Measurements from ENCODE around the gene DGKI. TPM values are rescaled to one million over a fixed set of nuclear protein-coding genes. Genes with fewer than 3 reads are reported as not detected.

The DGKI gene
- total RNA-seq, 4 donors from 2014 or later = 45.1 to 71.0 (median 48.7) TPM

GRCh38 chr7:137469191-137469811 is 377.5 kb downstream of the DGKI start:
- no peaks in the 10 kb centered on the region for H3K27me3 ChIP-seq
- intact Hi-C loops (cut with DNase I) = loop anchor here (10.0 kb wide), 1 partner anchor 294 kb away; no protein-coding TSS in a partner anchor
- H3K36me3 ChIP-seq = peaks cover 0 to 5% of the 10 kb centered on the region in 2 donors
- H3K4me3 ChIP-seq (replicated peaks in 1 of 3) = no peak overlapping the region
- H3K9me3 ChIP-seq = no peaks in the 10 kb centered on the region
- no peak overlapping the region for H3K27ac ChIP-seq
- no peaks in the 10 kb centered on the region for H3K4me1 ChIP-seq
- TF ChIP-seq POLR2A (IDR thresholded peaks at IDR 0.05) (no peak), CTCF (IDR thresholded peaks at IDR 0.05) (no peak)
- 76 to 78% methylated on average over 5 of the region's 5 CpGs for WGBS, 2 donors
- DNase-seq = no peak

GRCh38 chr7:137462847-137463246 is 383.9 kb downstream of the DGKI start:
- WGBS, 2 donors = 92 to 94% methylated on average over 4 to 5 of the region's 5 CpGs
- H3K36me3 ChIP-seq = peaks cover 4 to 8% of the 10 kb centered on the region in 2 donors
- H3K27ac ChIP-seq = no peak overlapping the region
- H3K4me3 ChIP-seq (replicated peaks in 1 of 3) = no peak overlapping the region
- no peaks in the 10 kb centered on the region for H3K27me3 ChIP-seq
- no peaks in the 10 kb centered on the region for H3K9me3 ChIP-seq
- no peak for DNase-seq
- TF ChIP-seq POLR2A (IDR thresholded peaks at IDR 0.05) (no peak), CTCF (IDR thresholded peaks at IDR 0.05) (no peak)
- no peaks in the 10 kb centered on the region for H3K4me1 ChIP-seq
- intact Hi-C loops (cut with DNase I) = loop anchor here (10.0 kb wide), 1 partner anchor 288 kb away; no protein-coding TSS in a partner anchor

- no peak for DNase-seq
- H3K27ac ChIP-seq = no peak overlapping the region
- no peaks in the 10 kb centered on the region for H3K27me3 ChIP-seq
- TF ChIP-seq CTCF (IDR thresholded peaks at IDR 0.05) (no peak), POLR2A (IDR thresholded peaks at IDR 0.05) (no peak)
- 51 to 68% methylated on average over 4 of the region's 4 CpGs for WGBS, 2 donors
- H3K4me1 ChIP-seq = no peaks in the 10 kb centered on the region
- no peaks in the 10 kb centered on the region for H3K9me3 ChIP-seq
- H3K36me3 ChIP-seq = peaks cover 4 to 8% of the 10 kb centered on the region in 2 donors
- intact Hi-C loops (cut with DNase I) = loop anchor here (10.0 kb wide), 1 partner anchor 287 kb away; no protein-coding TSS in a partner anchor
- H3K4me3 ChIP-seq (replicated peaks in 1 of 3) = no peak overlapping the region
Measured at GRCh38 chr7:137462074-137462715, 384.6 kb downstream of the DGKI start.

GRCh38 chr7:137458399-137458798 is 388.4 kb downstream of the DGKI start:
- Histone ChIP-seq H3K27me3 (no peaks in the 10 kb centered on the region), H3K9me3 (no peaks in the 10 kb centered on the region), H3K4me3 (replicated peaks in 1 of 3) (no peak overlapping the region), H3K4me1 (peaks cover 0 to 7% of the 10 kb centered on the region in 2 donors), H3K27ac (peak overlapping the region in 1 of 3 donors; percentile 42), H3K36me3 (peaks cover 3 to 4% of the 10 kb centered on the region in 2 donors)
- intact Hi-C loops (cut with DNase I) = no loop called here
- TF ChIP-seq CTCF (IDR thresholded peaks at IDR 0.05) (no peak), POLR2A (IDR thresholded peaks at IDR 0.05) (no peak)
- WGBS, 2 donors = 90 to 94% methylated on average over 2 of the region's 2 CpGs
- no peak for DNase-seq

GRCh38 chr7:137454767-137455166 is 392.0 kb downstream of the DGKI start:
- Histone ChIP-seq H3K36me3 (no peaks in the 10 kb centered on the region), H3K9me3 (no peaks in the 10 kb centered on the region), H3K27ac (no peak overlapping the region), H3K27me3 (no peaks in the 10 kb centered on the region), H3K4me3 (replicated peaks in 1 of 3) (no peak overlapping the region), H3K4me1 (peaks cover 0 to 19% of the 10 kb centered on the region in 2 donors)
- TF ChIP-seq CTCF (IDR thresholded peaks at IDR 0.05) = no peak
- no peak for TF ChIP-seq POLR2A (IDR thresholded peaks at IDR 0.05)
- DNase-seq = no peak
- WGBS, 2 donors = 74 to 76% methylated on average over 6 of the region's 6 CpGs
- intact Hi-C loops (cut with DNase I) = no loop called here

Measured in thyroid gland (tissue), 4 donors.